ENCODE data around the gene PRTFDC1. TPM values are rescaled to one million over a fixed set of nuclear protein-coding genes. Genes with fewer than 3 reads are reported as not detected.

The PRTFDC1 gene
- total and polyA plus RNA-seq, 2 of the 8 experiments (the other 6 are each of a cell fraction or from before 2014, with no cell fraction given) = 5.9 to 6.6 TPM

GRCh38 chr10:24984906-24985305, 32.5 kb upstream of the PRTFDC1 start:
- H3K79me2 ChIP-seq (ENCODE audit: control insufficient read depth in 1 of 2, insufficient read depth in 2 of 2, low read length in 2 of 2) = no peaks in the 10 kb centered on the region
- no peak overlapping the region for H3K4ac ChIP-seq (replicated peaks; ENCODE audit: insufficient read length, low read depth, low read length)
- no peaks in the 10 kb centered on the region for H3K27me3 ChIP-seq (replicated peaks in 1 of 4; ENCODE audit: control insufficient read depth in 3 of 4, extremely low read depth in 1 of 4, insufficient read depth in 3 of 4, low read length in 3 of 4)
- H4K20me1 ChIP-seq (replicated peaks in 1 of 2; ENCODE audit: control insufficient read depth in 1 of 2, insufficient read depth in 2 of 2, low read length in 2 of 2) = no peaks in the 10 kb centered on the region
- H2BK5ac ChIP-seq (ENCODE audit: low read depth, low read length) = no peak overlapping the region
- H4K5ac ChIP-seq (ENCODE audit: insufficient read length, low read depth, low read length) = no peak overlapping the region
- no peak overlapping the region for H4K91ac ChIP-seq (replicated peaks; ENCODE audit: insufficient read length, low read length)
- H3K4me2 ChIP-seq (ENCODE audit: insufficient read depth in 1 of 2, low read depth in 2 of 2, low read length in 2 of 2) = no peak overlapping the region
- no peak overlapping the region for H3K27ac ChIP-seq (ENCODE audit: low read depth, low read length)
- H2BK12ac ChIP-seq (ENCODE audit: low read depth, low read length) = no peak overlapping the region
- H3K9ac ChIP-seq (replicated peaks in 1 of 4; ENCODE audit: extremely low read depth in 1 of 4, low read depth in 3 of 4, low read length in 3 of 4) = no peak overlapping the region
- no peak overlapping the region for H2AK5ac ChIP-seq (ENCODE audit: low read depth, low read length)
- 92% methylated on average over 3 of the region's 3 CpGs; no CpG with 5 or more reads in 1 of the 2 experiments for WGBS, 2 experiments (ENCODE audit: extremely low coverage in 1 of 2, insufficient coverage in 1 of 2, insufficient read length in 1 of 2, insufficient replicate concordance in 2 of 2, low coverage in 1 of 2, low lambda C conversion rate in 2 of 2, missing lambda C conversion rate in 1 of 2)
- H3K56ac ChIP-seq (replicated peaks; ENCODE audit: insufficient read length, low read depth, low read length) = no peak overlapping the region
- no peak overlapping the region for H2BK120ac ChIP-seq (replicated peaks; ENCODE audit: low read depth, low read length)
- no peaks in the 10 kb centered on the region for H3K4me1 ChIP-seq (replicated peaks in 1 of 4; ENCODE audit: control insufficient read depth in 3 of 4, insufficient read depth in 4 of 4, low read length in 3 of 4)
- no peak overlapping the region for H4K8ac ChIP-seq (ENCODE audit: extremely low read depth, insufficient read depth, low read length)
- no peaks in the 10 kb centered on the region for H3K23me2 ChIP-seq (ENCODE audit: low read depth, low read length)
- ChIA-PET CTCF (ENCODE audit: partially characterized antibody) (no interaction called here), POLR2A (ENCODE audit: partially characterized antibody) (no interaction called here)
- H2BK20ac ChIP-seq (ENCODE audit: low read length) = no peak overlapping the region
- H2AFZ ChIP-seq (ENCODE audit: low read length) = no peak overlapping the region
- no peaks in the 10 kb centered on the region for H3K36me3 ChIP-seq (ENCODE audit: control insufficient read depth in 2 of 4, insufficient read depth in 4 of 4, low read length in 3 of 4)
- no peak for DNase-seq (ENCODE audit: low read depth in 1 of 2, low spot score in 2 of 2)
- H3K23ac ChIP-seq (ENCODE audit: insufficient read length) = no peak overlapping the region
- H3K4me3 ChIP-seq (ENCODE audit: extremely low read depth in 1 of 4, insufficient read depth in 2 of 4, low read depth in 3 of 4, low read length in 4 of 4) = no peak overlapping the region
- no peak overlapping the region for H3K14ac ChIP-seq (ENCODE audit: insufficient read length)
- no peaks in the 10 kb centered on the region for H3K9me3 ChIP-seq (ENCODE audit: insufficient read depth in 2 of 2, low read depth in 1 of 2, low read length in 1 of 2)
- H2BK15ac ChIP-seq (ENCODE audit: low read length) = no peak overlapping the region
- no peak overlapping the region for H3K18ac ChIP-seq (ENCODE audit: extremely low read depth, low read length)
- FAIRE-seq = no peak
- no peak for TF ChIP-seq TBP (IDR thresholded peaks at IDR 0.05; ENCODE audit: low read depth, low read length)
- TF ChIP-seq SIN3A (conservative IDR thresholded peaks at IDR 0.05 in 1 of 2, IDR thresholded peaks at IDR 0.05 in 1 of 2; ENCODE audit: low read depth in 1 of 2, low read length in 2 of 2) = no peak
- no peak for TF ChIP-seq RNF2 (IDR thresholded peaks at IDR 0.05; ENCODE audit: borderline replicate concordance, low read depth, low read length, missing control alignments, poor library complexity, severe bottlenecking)
- TF ChIP-seq EGR1 (IDR thresholded peaks at IDR 0.05; ENCODE audit: borderline replicate concordance, low read depth, low read length) = no peak
- no peak for TF ChIP-seq GTF2F1 (IDR thresholded peaks at IDR 0.05; ENCODE audit: borderline replicate concordance, low read depth, low read length)
- TF ChIP-seq HDAC6 (IDR thresholded peaks at IDR 0.05; ENCODE audit: low read depth, low read length) = no peak
- TF ChIP-seq KDM5A (IDR thresholded peaks at IDR 0.05; ENCODE audit: low read length) = no peak
- TF ChIP-seq ASH2L (IDR thresholded peaks at IDR 0.05; ENCODE audit: low read length) = no peak
- H3K79me1 ChIP-seq (ENCODE audit: low read depth, low read length) = no peaks in the 10 kb centered on the region

Data from H1 (cell line).